ENCODE data around the gene SYNDIG1L. TPM values are rescaled to one million over a fixed set of nuclear protein-coding genes. Genes with fewer than 3 reads are reported as not detected.
"Not testable (repeated sequence)": the region's sequence is repeated elsewhere in the genome, so short reads cannot be mapped to it uniquely, and the experiment has no call there.

Gene SYNDIG1L
- total and polyA plus RNA-seq, 2 of the 13 experiments (the other 11 are each of a cell fraction or from before 2014, with no cell fraction given) = 0.04 TPM; not detected in 1

- H3K4me2 ChIP-seq (ENCODE audit: low read depth, low read length); H3K4me1 ChIP-seq (ENCODE audit: insufficient read depth, low read length); H3K36me3 ChIP-seq (replicated peaks in 1 of 2; ENCODE audit: control insufficient read depth in 1 of 2, insufficient read depth in 2 of 2, low read length in 2 of 2); POLR2A ChIA-PET; H4K20me1 ChIP-seq (ENCODE audit: insufficient read depth, low read length); H3K27ac ChIP-seq (ENCODE audit: extremely low read length, insufficient read depth, low read length); FAIRE-seq; H3K4me3 ChIP-seq (replicated peaks in 1 of 3; ENCODE audit: insufficient read depth in 1 of 3, low read depth in 2 of 3, low read length in 3 of 3); in situ Hi-C loops (cut with HindIII; ENCODE audit: extremely low pct_ligation_motif_present, low pct_unique_long_range_greater_than_20kb); CTCF ChIA-PET (ENCODE audit: low intra/inter-chr PET ratio, low total read pairs); H2AFZ ChIP-seq (ENCODE audit: low read length); intact Hi-C loops (cut with micrococcal nuclease; ENCODE audit: unreplicated experiment); BruUV-seq (replicated peaks); ATAC-seq; H3K9ac ChIP-seq (ENCODE audit: insufficient read depth, low read depth, low read length); H3K79me2 ChIP-seq (ENCODE audit: insufficient read depth, low read length); H3K9me3 ChIP-seq (ENCODE audit: low read length); DNase-seq (ENCODE audit: low spot score): not testable (repeated sequence)
- WGBS (ENCODE audit: low lambda C conversion rate) = 91% methylated on average over 3 of the region's 3 CpGs
- H3K27me3 ChIP-seq (ENCODE audit: control insufficient read depth in 1 of 2, insufficient read depth in 2 of 2, low read length in 2 of 2) = peaks cover 1 to 30% of the 10 kb centered on the region in 2 experiments; a peak in 2 of 5 replicates
Measured at GRCh38 chr14:74390505-74390904, 35.5 kb downstream of the SYNDIG1L start.

GRCh38 chr14:74389980-74390379 lies 36.0 kb downstream of the SYNDIG1L start:
- Histone ChIP-seq H3K79me2 (ENCODE audit: insufficient read depth, low read length) (no peaks in the 10 kb centered on the region), H3K27me3 (ENCODE audit: control insufficient read depth in 1 of 2, insufficient read depth in 2 of 2, low read length in 2 of 2) (peaks cover 1 to 28% of the 10 kb centered on the region in 2 experiments; a peak in 2 of 5 replicates), H3K4me2 (ENCODE audit: low read depth, low read length) (no peak overlapping the region), H3K4me3 (replicated peaks in 1 of 3; ENCODE audit: insufficient read depth in 1 of 3, low read depth in 2 of 3, low read length in 3 of 3) (no peak overlapping the region), H3K27ac (ENCODE audit: extremely low read length, insufficient read depth, low read length) (no peak overlapping the region), H3K4me1 (ENCODE audit: insufficient read depth, low read length) (no peaks in the 10 kb centered on the region), H2AFZ (ENCODE audit: low read length) (no peak overlapping the region), H4K20me1 (ENCODE audit: insufficient read depth, low read length) (no peaks in the 10 kb centered on the region), H3K9me3 (ENCODE audit: low read length) (no peaks in the 10 kb centered on the region), H3K9ac (ENCODE audit: insufficient read depth, low read depth, low read length) (no peak overlapping the region), H3K36me3 (replicated peaks in 1 of 2; ENCODE audit: control insufficient read depth in 1 of 2, insufficient read depth in 2 of 2, low read length in 2 of 2) (no peaks in the 10 kb centered on the region)
- 44% methylated on average over 6 of the region's 7 CpGs for WGBS (ENCODE audit: low lambda C conversion rate)
- CTCF ChIA-PET (ENCODE audit: low intra/inter-chr PET ratio, low total read pairs) = no interaction called here
- intact Hi-C loops (cut with micrococcal nuclease; ENCODE audit: unreplicated experiment) = no loop called here
- TF ChIP-seq TFDP2 (CRISPR knock-in tag; IDR thresholded peaks at IDR 0.05) (no peak), HIC2 (CRISPR knock-in tag; IDR thresholded peaks at IDR 0.05; ENCODE audit: low read depth) (no peak), SIN3A (IDR thresholded peaks at IDR 0.05; ENCODE audit: borderline replicate concordance, low read depth, low read length) (no peak), KLF15 (CRISPR knock-in tag; IDR thresholded peaks at IDR 0.05; ENCODE audit: borderline replicate concordance) (no peak), CTCF (CRISPR knock-in tag; IDR thresholded peaks at IDR 0.05) (no peak), HMGXB3 (CRISPR knock-in tag; IDR thresholded peaks at IDR 0.05; ENCODE audit: borderline replicate concordance) (no peak)
- FAIRE-seq (no peak), ATAC-seq (no peak), DNase-seq (ENCODE audit: low spot score) (no peak)
- no TSS peak for BruUV-seq (replicated peaks)
- in situ Hi-C loops (cut with HindIII; ENCODE audit: extremely low pct_ligation_motif_present, low pct_unique_long_range_greater_than_20kb) = no loop called here
- POLR2A ChIA-PET = no interaction called here
